Measurements from ENCODE around the gene MYMX.
"Not testable (repeated sequence)": the region's sequence is repeated elsewhere in the genome, so short reads cannot be mapped to it uniquely, and the experiment has no call there.

MYMX gene

GRCh38 chr6:44216677-44217331 lies at the start of gene MYMX:
Gene MYMX, plus strand, starts transcription at chr6:44216926. Its CDS starts 546 bp downstream, at chr6:44217472.
- DNase-seq = no peak

GRCh38 chr6:44167567-44167966 lies 49.2 kb upstream of the MYMX start:
- DNase-seq = no peak

- DNase-seq = no peak
Observed at GRCh38 chr6:44169154-44169553, 47.6 kb upstream of the MYMX start.

- no peak for DNase-seq
Observed at GRCh38 chr6:44169886-44170570, 46.7 kb upstream of the MYMX start.

- no peak for DNase-seq
Observed at GRCh38 chr6:44171899-44172546, 44.7 kb upstream of the MYMX start.

GRCh38 chr6:44172731-44173500 lies 43.8 kb upstream of the MYMX start:
- peak; percentile 56 for DNase-seq

- DNase-seq = no peak
Observed at GRCh38 chr6:44176130-44176761, 40.5 kb upstream of the MYMX start.

- no peak for DNase-seq
Observed at GRCh38 chr6:44176762-44177509, 39.8 kb upstream of the MYMX start.

GRCh38 chr6:44177691-44178423 lies 38.9 kb upstream of the MYMX start:
- no peak for DNase-seq

- DNase-seq = no peak
Observed at GRCh38 chr6:44178424-44179071, 38.2 kb upstream of the MYMX start.

GRCh38 chr6:44179072-44179536 lies 37.6 kb upstream of the MYMX start:
- DNase-seq = no peak

- DNase-seq = no peak
Observed at GRCh38 chr6:44179648-44180047, 37.1 kb upstream of the MYMX start.

GRCh38 chr6:44180406-44180805 lies 36.3 kb upstream of the MYMX start:
- no peak for DNase-seq

- no peak for DNase-seq
Observed at GRCh38 chr6:44180886-44181285, 35.8 kb upstream of the MYMX start.

- not testable (repeated sequence) for DNase-seq
Observed at GRCh38 chr6:44181784-44182183, 34.9 kb upstream of the MYMX start.

GRCh38 chr6:44182911-44183390 lies 33.8 kb upstream of the MYMX start:
- DNase-seq = no peak

- no peak for DNase-seq
Observed at GRCh38 chr6:44183783-44184182, 32.9 kb upstream of the MYMX start.

GRCh38 chr6:44185356-44185755 lies 31.4 kb upstream of the MYMX start:
- not testable (repeated sequence) for DNase-seq

GRCh38 chr6:44185953-44186634 lies 30.6 kb upstream of the MYMX start:
- no peak for DNase-seq

GRCh38 chr6:44186635-44187025 lies 30.1 kb upstream of the MYMX start:
- no peak for DNase-seq
